Measurements from ENCODE around the gene GAPT.
A peak's percentile ranks its signal among the peaks of the same experiment; 100 is the strongest.

Gene GAPT

GRCh38 chr5:58491216-58491892 is at the start of gene GAPT:
TSS of gene GAPT (plus strand) at chr5:58491435. CDS start at chr5:58494537, 3,102 bp downstream.
- DNase-seq (ENCODE audit: low read depth in 1 of 2, low spot score in 1 of 2) = no peak

- no peak for DNase-seq (ENCODE audit: low read depth in 1 of 2, low spot score in 1 of 2)
Measured at GRCh38 chr5:58444805-58445204, 46.4 kb upstream of the GAPT start.

- no peak for DNase-seq (ENCODE audit: low read depth in 1 of 2, low spot score in 1 of 2)
Measured at GRCh38 chr5:58446024-58446423, 45.2 kb upstream of the GAPT start.

GRCh38 chr5:58447226-58447625 is 44.0 kb upstream of the GAPT start:
- DNase-seq (ENCODE audit: low read depth in 1 of 2, low spot score in 1 of 2) = no peak

GRCh38 chr5:58450018-58450417 is 41.2 kb upstream of the GAPT start:
- no peak for DNase-seq (ENCODE audit: low read depth in 1 of 2, low spot score in 1 of 2)

GRCh38 chr5:58450811-58451629 is 40.2 kb upstream of the GAPT start:
- DNase-seq (ENCODE audit: low read depth in 1 of 2, low spot score in 1 of 2) = no peak

GRCh38 chr5:58451732-58452565 is 39.3 kb upstream of the GAPT start:
- no peak for DNase-seq (ENCODE audit: low read depth in 1 of 2, low spot score in 1 of 2)

- no peak for DNase-seq (ENCODE audit: low read depth in 1 of 2, low spot score in 1 of 2)
Measured at GRCh38 chr5:58452566-58453258, 38.5 kb upstream of the GAPT start.

GRCh38 chr5:58453306-58453705 is 37.9 kb upstream of the GAPT start:
- DNase-seq (ENCODE audit: low read depth in 1 of 2, low spot score in 1 of 2) = no peak

GRCh38 chr5:58454025-58454424 is 37.2 kb upstream of the GAPT start:
- no peak for DNase-seq (ENCODE audit: low read depth in 1 of 2, low spot score in 1 of 2)

- no peak for DNase-seq (ENCODE audit: low read depth in 1 of 2, low spot score in 1 of 2)
Measured at GRCh38 chr5:58455066-58455465, 36.2 kb upstream of the GAPT start.

GRCh38 chr5:58455480-58455879 is 35.8 kb upstream of the GAPT start:
- no peak for DNase-seq (ENCODE audit: low read depth in 1 of 2, low spot score in 1 of 2)

- DNase-seq (ENCODE audit: low read depth in 1 of 2, low spot score in 1 of 2) = no peak
Measured at GRCh38 chr5:58456026-58456425, 35.2 kb upstream of the GAPT start.

- no peak for DNase-seq (ENCODE audit: low read depth in 1 of 2, low spot score in 1 of 2)
Measured at GRCh38 chr5:58456486-58456885, 34.7 kb upstream of the GAPT start.

GRCh38 chr5:58457050-58457449 is 34.2 kb upstream of the GAPT start:
- DNase-seq (ENCODE audit: low read depth in 1 of 2, low spot score in 1 of 2) = no peak

GRCh38 chr5:58458141-58458742 is 33.0 kb upstream of the GAPT start:
- no peak for DNase-seq (ENCODE audit: low read depth in 1 of 2, low spot score in 1 of 2)

- no peak for DNase-seq (ENCODE audit: low read depth in 1 of 2, low spot score in 1 of 2)
Measured at GRCh38 chr5:58458743-58459145, 32.5 kb upstream of the GAPT start.

GRCh38 chr5:58459146-58460001 is 31.9 kb upstream of the GAPT start:
- no peak for DNase-seq (ENCODE audit: low read depth in 1 of 2, low spot score in 1 of 2)

GRCh38 chr5:58460002-58460731 is 31.1 kb upstream of the GAPT start, which contains the start of gene PLK2:
TSS of gene PLK2 (minus strand) at chr5:58460086. CDS start at chr5:58459959, 127 bp downstream.
- DNase-seq (ENCODE audit: low read depth in 1 of 2, low spot score in 1 of 2) = peak; percentile 85 to 92

Data from activated CD4-positive, alpha-beta T cell treated with anti-CD3 and anti-CD28 coated beads, Interleukin-2, amount 50 U/mL, for 24 hours (primary cell).